IMR-90 (cell line): ENCODE measurements around the gene PIK3R5. TPM values are rescaled to one million over a fixed set of nuclear protein-coding genes. Genes with fewer than 3 reads are reported as not detected.

ENCODE experiments used
- ATAC-seq: fragments of 200-7000 bp; cut with Tn5 transposase; 2 replicates; pipeline ENCODE4 v1.9.1; 2020; ENCODE audit warnings: low read depth, mild to moderate bottlenecking, moderate library complexity
- BruUV-seq: library from RNA; stranded (reverse); fragments of 400-500 nt; replicated peaks from 2 replicates; lab custom pipeline; 2021; lab: Mats Ljungman, UMichigan
- CTCF ChIA-PET: fragments of 300-600 bp; formaldehyde crosslinking; extraction: SDS; loops from one replicate; lab custom pipeline; 2021; ENCODE audit warnings: antibody characterized with exemption; lab: Yijun Ruan, JAX
- POLR2A ChIA-PET: fragments of 300-600 bp; sonication (Branson Sonifier 250); formaldehyde crosslinking; loops from one replicate; lab custom pipeline; 2022; ENCODE audit warnings: antibody characterized with exemption; ENCODE audit not compliant: unreplicated experiment; lab: Charles Lee
- DNase-seq: peaks from one replicate; pipeline ENCODE4 v3.0.0; 2013
- H2AFZ ChIP-seq: replicated peaks from 2 replicates; pipeline ENCODE3; 2013; ENCODE audit warnings: low read length, mild to moderate bottlenecking; ENCODE audit not compliant: poor library complexity
- H2AK5ac ChIP-seq: 2 replicates; pipeline ENCODE4 v1.6.1; 2013; ENCODE audit warnings: low read depth, low read length, inconsistent platforms
- H2AK9ac ChIP-seq: replicated peaks from 2 replicates; pipeline ENCODE3; 2013; ENCODE audit warnings: mild to moderate bottlenecking, low read depth, low read length, moderate library complexity; ENCODE audit not compliant: poor library complexity
- H2BK120ac ChIP-seq: 2 replicates; pipeline ENCODE4 v1.6.1; 2013; ENCODE audit warnings: low read depth, low read length, inconsistent platforms
- H2BK15ac ChIP-seq: 3 replicates; pipeline ENCODE4 v1.6.1; 2013; ENCODE audit warnings: low read depth, low read length, inconsistent platforms
- H2BK20ac ChIP-seq: 2 replicates; pipeline ENCODE4 v1.6.1; 2013; ENCODE audit warnings: low read depth, mild to moderate bottlenecking, inconsistent platforms, low read length, moderate library complexity
- H2BK5ac ChIP-seq: 2 replicates; pipeline ENCODE4 v1.6.1; 2013; ENCODE audit warnings: mild to moderate bottlenecking, low read depth, low read length, inconsistent platforms; ENCODE audit not compliant: poor library complexity, severe bottlenecking
- H3K14ac ChIP-seq: replicated peaks from 2 replicates; pipeline ENCODE4 v1.6.1; 2013; ENCODE audit warnings: low read depth, low read length, inconsistent platforms
- H3K18ac ChIP-seq: 2 replicates; pipeline ENCODE4 v1.6.1; 2013; ENCODE audit warnings: low read depth, low read length, control low read depth
- H3K23ac ChIP-seq: 2 replicates; pipeline ENCODE4 v1.6.1; 2013; ENCODE audit warnings: low read depth, low read length, inconsistent platforms
- H3K27ac ChIP-seq: 2 replicates; pipeline ENCODE4 v1.5.1; 2013; ENCODE audit warnings: mild to moderate bottlenecking, control low read depth, low read length; ENCODE audit not compliant: insufficient read depth
- H3K27me3 ChIP-seq: 2 replicates; pipeline ENCODE4 v1.6.1; 2013; ENCODE audit warnings: low read length; ENCODE audit not compliant: control insufficient read depth, insufficient read depth
- H3K36me3 ChIP-seq: 2 replicates; pipeline ENCODE4 v1.6.1; 2013; ENCODE audit warnings: low read length, mixed read lengths; ENCODE audit not compliant: control insufficient read depth, insufficient read depth
- H3K4ac ChIP-seq: 2 replicates; pipeline ENCODE4 v1.6.1; 2013; ENCODE audit warnings: low read depth, low read length, inconsistent platforms
- H3K4me1 ChIP-seq: 2 replicates; pipeline ENCODE4 v1.6.1; 2013; ENCODE audit warnings: low read length, mixed read lengths; ENCODE audit not compliant: control insufficient read depth, insufficient read depth
- H3K4me2 ChIP-seq: 2 replicates; pipeline ENCODE4 v1.6.1; 2013; ENCODE audit warnings: low read depth, mild to moderate bottlenecking, control low read depth, low read length, moderate library complexity
- H3K4me3 ChIP-seq: 2 replicates; pipeline ENCODE4 v1.5.1; 2013; ENCODE audit warnings: low read depth, mild to moderate bottlenecking, control low read depth, low read length, moderate library complexity; ENCODE audit not compliant: insufficient read depth
- H3K56ac ChIP-seq: 2 replicates; pipeline ENCODE4 v1.6.1; 2013; ENCODE audit warnings: low read length, inconsistent platforms; ENCODE audit not compliant: insufficient read depth; ENCODE audit errors: extremely low read depth
- H3K79me1 ChIP-seq, 2 experiments: 2 replicates each; pipeline ENCODE4 v1.6.1; 2013; ENCODE audit warnings: low read length in 2 of 2, inconsistent platforms in 1 of 2, low read depth in 1 of 2
- H3K9ac ChIP-seq: 2 replicates; pipeline ENCODE4 v1.6.1; 2013; ENCODE audit warnings: low read depth, low read length, control low read depth
- H3K9me1 ChIP-seq: 2 replicates; pipeline ENCODE4 v1.6.1; 2013; ENCODE audit warnings: low read length, inconsistent platforms; ENCODE audit not compliant: insufficient read depth
- H3K9me3 ChIP-seq: 2 replicates; pipeline ENCODE4 v1.6.1; 2013; ENCODE audit warnings: low read length; ENCODE audit not compliant: control insufficient read depth, insufficient read depth
- H4K20me1 ChIP-seq: 2 replicates; pipeline ENCODE4 v1.6.1; 2013; ENCODE audit warnings: low read length, inconsistent platforms; ENCODE audit not compliant: insufficient read depth
- H4K5ac ChIP-seq: 2 replicates; pipeline ENCODE4 v1.6.1; 2013; ENCODE audit warnings: mild to moderate bottlenecking, low read depth, low read length, control low read depth
- H4K8ac ChIP-seq, 2 experiments: 2 replicates each; pipeline ENCODE4 v1.6.1; 2013; ENCODE audit warnings: low read depth in 2 of 2, low read length in 2 of 2, control low read depth in 1 of 2, inconsistent platforms in 1 of 2
- H4K91ac ChIP-seq: 2 replicates; pipeline ENCODE4 v1.6.1; 2013; ENCODE audit warnings: low read depth, low read length, inconsistent platforms; ENCODE audit not compliant: insufficient read depth
- BHLHE40 ChIP-seq: fragments of 150-350 bp; IDR thresholded peaks from 2 replicates; pipeline ENCODE4 v1.6.1; 2016; ENCODE audit warnings: mild to moderate bottlenecking, low read depth, low read length
- CEBPB ChIP-seq: IDR thresholded peaks from 2 replicates; pipeline ENCODE4 v1.6.1; 2012; ENCODE audit warnings: low read depth, low read length, improper control_type of control experiment
- CHD1 ChIP-seq: IDR thresholded peaks from 2 replicates; pipeline ENCODE4 v1.6.1; 2012; ENCODE audit warnings: low read depth, low read length, improper control_type of control experiment
- CTCF ChIP-seq: conservative IDR thresholded peaks from 2 replicates; pipeline ENCODE4 v1.5.1; 2012; ENCODE audit warnings: mild to moderate bottlenecking, low read depth, low read length, improper control_type of control experiment
- MAFK ChIP-seq: IDR thresholded peaks from 2 replicates; pipeline ENCODE4 v1.6.1; 2012; ENCODE audit warnings: low read depth, low read length, improper control_type of control experiment
- MAZ ChIP-seq: IDR thresholded peaks from 2 replicates; pipeline ENCODE4 v1.6.1; 2012; ENCODE audit warnings: low read depth, mild to moderate bottlenecking, low read length, improper control_type of control experiment, moderate library complexity, borderline replicate concordance
- MXI1 ChIP-seq: IDR thresholded peaks from 2 replicates; pipeline ENCODE4 v1.6.1; 2012; ENCODE audit warnings: low read depth, mild to moderate bottlenecking, low read length, moderate library complexity, borderline replicate concordance
- POLR2A ChIP-seq: IDR thresholded peaks from 2 replicates; pipeline ENCODE4 v1.6.1; 2012; ENCODE audit warnings: mild to moderate bottlenecking, low read depth, low read length
- RCOR1 ChIP-seq: IDR thresholded peaks from 2 replicates; pipeline ENCODE4 v1.6.1; 2012; ENCODE audit warnings: mild to moderate bottlenecking, low read length, improper control_type of control experiment; ENCODE audit not compliant: insufficient replicate concordance
- SMC3 ChIP-seq: fragments of 150-350 bp; IDR thresholded peaks from 2 replicates; pipeline ENCODE4 v1.6.1; 2016; ENCODE audit warnings: low read depth, mild to moderate bottlenecking, antibody characterized with exemption, low read length, moderate library complexity
- WGBS, 2 experiments: methylation state at CpG; one replicate each; pipeline versions ENCODE4 v1.1.5 to v1.1.7; 2013; ENCODE audit warnings: missing lambda C conversion rate in 2 of 2; ENCODE audit not compliant: insufficient read length in 1 of 2; ENCODE audit errors: extremely low coverage in 2 of 2; 5-methylcytosine and 5-hydroxymethylcytosine counted together
- dilution Hi-C: fragments of 300-500 bp; cut with HindIII; formaldehyde crosslinking; loops from one replicate; pipeline ENCODE4 v1.14.3; 2018; ENCODE audit warnings: low sequenced_read_pairs; ENCODE audit not compliant: unreplicated experiment
- in situ Hi-C: fragments of 300-500 bp; cut with MboI; formaldehyde crosslinking; loops from 3 replicates; pipeline ENCODE4 v1.14.3; 2019; ENCODE audit warnings: low sequenced_read_pairs, inconsistent platforms, mixed read lengths
- intact Hi-C: fragments of 100-400 bp; cut with micrococcal nuclease; formaldehyde crosslinking; loops from 2 replicates; pipeline ENCODE4 v1.10.0; 2022
- polyA plus RNA-seq, 3 experiments: library from polyadenylated mRNA; depleted of rRNA; stranded (reverse); fragments of >200 nt; gene quantifications; 2 replicates each; pipeline ENCODE4 v1.2.3, GENCODE V29; 2012; ENCODE audit warnings: low replicate concordance in 1 of 3
- total RNA-seq: library from RNA; depleted of rRNA; stranded (reverse); fragments of >200 nt; gene quantifications from 2 replicates; pipeline ENCODE4 v1.2.3, GENCODE V29; 2012
- TF ChIP-seq, protein P1 (sequence below): fragments of 150-350 bp; IDR thresholded peaks from 2 replicates; pipeline ENCODE4 v1.6.1; 2016; ENCODE audit warnings: low read depth, mild to moderate bottlenecking, low read length, moderate library complexity, borderline replicate concordance

Gene PIK3R5
- total and polyA plus RNA-seq, 2 of the 4 experiments (the other 2 are of a cell fraction), result not detected

DNA sequence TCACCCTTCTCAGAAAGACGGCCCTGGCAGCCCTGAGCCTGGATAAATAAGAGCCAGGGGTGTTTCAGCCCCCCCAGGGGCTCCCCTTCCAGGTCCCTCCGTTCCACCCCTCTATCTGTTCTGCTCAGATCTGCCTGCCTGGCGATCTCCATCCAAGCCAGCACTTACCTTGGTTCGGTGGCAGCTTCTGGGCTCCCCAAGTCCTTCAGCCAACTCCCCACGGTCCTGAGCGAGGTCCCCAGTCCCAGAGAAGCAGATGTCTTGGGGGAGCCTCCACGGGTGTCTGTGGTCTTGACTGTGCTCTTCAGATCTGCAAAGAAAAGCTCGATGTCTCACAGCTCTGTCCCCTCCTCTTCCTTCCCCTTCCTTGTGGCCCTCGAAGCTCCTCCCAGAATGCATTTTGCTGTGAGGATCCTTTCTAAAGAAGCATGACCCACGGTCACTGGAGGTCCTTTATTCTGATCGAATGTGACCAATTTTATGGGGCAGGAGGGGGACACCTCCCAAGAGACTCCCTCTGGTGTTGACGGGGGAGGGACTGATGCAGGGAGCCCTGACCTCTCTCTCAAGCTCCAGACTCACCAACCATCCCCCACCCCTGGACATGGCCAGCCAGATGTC, 98.0 kb downstream of the PIK3R5 start, which contains the start of gene PIK3R6:
Gene PIK3R6 (minus strand): TSS at position 314 of the 621 bp plus-strand sequence. CDS start 17,880 bp downstream, outside the sequence.
- Histone ChIP-seq H4K91ac (no peak within 1 kb of the TSS), H4K20me1 (no peaks in the 10 kb centered on the region), H2BK5ac (no peak within 1 kb of the TSS), H3K79me1 (no peaks in the 10 kb centered on the region), H3K4me1 (no peaks in the 10 kb centered on the region), H3K9ac (no peak within 1 kb of the TSS), H3K27ac (no peak within 1 kb of the TSS), H3K18ac (no peak within 1 kb of the TSS), H4K5ac (no peak within 1 kb of the TSS), H3K9me3 (no peaks in the 10 kb centered on the region), H3K9me1 (no peaks in the 10 kb centered on the region), H2BK20ac (no peak within 1 kb of the TSS), H3K4me3 (no peak within 1 kb of the TSS), H4K8ac (no peak within 1 kb of the TSS), H2BK15ac (no peak within 1 kb of the TSS), H3K23ac (no peak within 1 kb of the TSS), H3K14ac (no peak within 1 kb of the TSS), H3K56ac (no peak within 1 kb of the TSS), H3K4me2 (no peak within 1 kb of the TSS), H2AFZ (no peak within 1 kb of the TSS), H2AK9ac (no peak within 1 kb of the TSS), H2AK5ac (no peak within 1 kb of the TSS), H2BK120ac (no peak within 1 kb of the TSS), H3K36me3 (no peaks in the 10 kb centered on the region), H3K27me3 (peaks cover 3% of the 10 kb centered on the region; the same call in 1 of the 2 replicates), H3K4ac (no peak within 1 kb of the TSS)
- TF ChIP-seq, protein P1, sequence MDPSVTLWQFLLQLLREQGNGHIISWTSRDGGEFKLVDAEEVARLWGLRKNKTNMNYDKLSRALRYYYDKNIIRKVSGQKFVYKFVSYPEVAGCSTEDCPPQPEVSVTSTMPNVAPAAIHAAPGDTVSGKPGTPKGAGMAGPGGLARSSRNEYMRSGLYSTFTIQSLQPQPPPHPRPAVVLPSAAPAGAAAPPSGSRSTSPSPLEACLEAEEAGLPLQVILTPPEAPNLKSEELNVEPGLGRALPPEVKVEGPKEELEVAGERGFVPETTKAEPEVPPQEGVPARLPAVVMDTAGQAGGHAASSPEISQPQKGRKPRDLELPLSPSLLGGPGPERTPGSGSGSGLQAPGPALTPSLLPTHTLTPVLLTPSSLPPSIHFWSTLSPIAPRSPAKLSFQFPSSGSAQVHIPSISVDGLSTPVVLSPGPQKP, result no peak
- no peak for TF ChIP-seq POLR2A
- no peak for TF ChIP-seq BHLHE40
- no peak for TF ChIP-seq SMC3
- no peak for TF ChIP-seq MAFK
- TF ChIP-seq MAZ, result no peak
- no peak for TF ChIP-seq CHD1
- no peak for TF ChIP-seq CTCF
- no peak for TF ChIP-seq CEBPB
- TF ChIP-seq RCOR1, result no peak
- TF ChIP-seq MXI1, result no peak
- ChIA-PET CTCF (no interaction called here), POLR2A (no interaction called here)
- dilution Hi-C loops (no loop called here), intact Hi-C loops (no loop called here), in situ Hi-C loops (no loop called here)
- DNase-seq (no peak), ATAC-seq (no peak)
- BruUV-seq, result no TSS peak
- WGBS, 2 experiments, result no CpG with 5 or more reads among the region's 12 CpGs
